Stimulated activated CD4-positive, alpha-beta T cell treated with anti-CD3 and anti-CD28 coated beads, Interleukin-4, amount 100 ng/mL, for 1 hour (primary cell): ENCODE data around the gene TMEM147.

Experiments
- DNase-seq: peaks from one replicate; pipeline ENCODE4 v3.0.0-alpha.2; 2020

Gene TMEM147

GRCh38 chr19:35545001-35545854, at the start of gene TMEM147:
TSS of gene TMEM147 (plus strand) at chr19:35545626. CDS start at chr19:35545740, 114 bp downstream.
- peak; percentile 86 for DNase-seq

- no peak for DNase-seq
These were observed 48.0 kb upstream of the TMEM147 start for GRCh38 chr19:35497406-35497805.

GRCh38 chr19:35498220-35498619, 47.2 kb upstream of the TMEM147 start:
- no peak for DNase-seq

- no peak for DNase-seq
These were observed 46.4 kb upstream of the TMEM147 start for GRCh38 chr19:35498984-35499527.

GRCh38 chr19:35500611-35501010, 44.8 kb upstream of the TMEM147 start:
- DNase-seq = no peak

- DNase-seq = no peak
These were observed 43.7 kb upstream of the TMEM147 start for GRCh38 chr19:35501684-35502083.

GRCh38 chr19:35502751-35503150, 42.7 kb upstream of the TMEM147 start:
- DNase-seq = no peak

GRCh38 chr19:35506011-35506410, 39.4 kb upstream of the TMEM147 start:
- no peak for DNase-seq

GRCh38 chr19:35507561-35507960, 37.9 kb upstream of the TMEM147 start:
- no peak for DNase-seq

GRCh38 chr19:35508129-35508528, 37.3 kb upstream of the TMEM147 start:
- DNase-seq = no peak

GRCh38 chr19:35509018-35509652, 36.3 kb upstream of the TMEM147 start:
- peak; percentile 30 for DNase-seq

GRCh38 chr19:35509861-35510625, 35.4 kb upstream of the TMEM147 start:
- peak; percentile 79 for DNase-seq

- no peak for DNase-seq
These were observed 34.8 kb upstream of the TMEM147 start for GRCh38 chr19:35510626-35510964.

- no peak for DNase-seq
These were observed 34.1 kb upstream of the TMEM147 start for GRCh38 chr19:35511337-35511736.

- no peak for DNase-seq
These were observed 32.4 kb upstream of the TMEM147 start for GRCh38 chr19:35512831-35513627.

GRCh38 chr19:35513628-35514281, 31.7 kb upstream of the TMEM147 start, which contains the start of gene DMKN:
TSS of gene DMKN (minus strand) at chr19:35513649. CDS start at chr19:35513475, 174 bp downstream.
- DNase-seq = no peak

GRCh38 chr19:35514282-35514809, 31.1 kb upstream of the TMEM147 start:
- DNase-seq = no peak

- DNase-seq = no peak
These were observed 29.1 kb upstream of the TMEM147 start for GRCh38 chr19:35516310-35516709.

GRCh38 chr19:35517342-35517741, 28.1 kb upstream of the TMEM147 start:
- DNase-seq = no peak

GRCh38 chr19:35518313-35518712, 27.1 kb upstream of the TMEM147 start:
- no peak for DNase-seq

GRCh38 chr19:35519291-35519690, 26.1 kb upstream of the TMEM147 start:
- no peak for DNase-seq
